K562 (cell line): Measurements from ENCODE around the gene PDGFD. TPM values are rescaled to one million over a fixed set of nuclear protein-coding genes. Genes with fewer than 3 reads are reported as not detected.

Experiments used
- ATAC-seq: fragments of 200-7000 bp; cut with Tn5 transposase; 3 replicates; pipeline ENCODE4 v1.9.1; 2020; ENCODE audit warnings: moderate library complexity
- BruUV-seq: library from RNA; stranded (reverse); fragments of 400-500 nt; replicated peaks from 2 replicates; lab custom pipeline; 2021; lab: Mats Ljungman, UMichigan
- CTCF ChIA-PET: fragments of 300-600 bp; formaldehyde crosslinking; extraction: SDS; loops from one replicate; lab custom pipeline; 2021; ENCODE audit warnings: low intra/inter-chr PET ratio; lab: Yijun Ruan, JAX
- POLR2A ChIA-PET: fragments of 300-600, 350-650 bp; sonication (Branson Sonifier 250); formaldehyde crosslinking; extraction: SDS; loops from one replicate; lab custom pipeline; 2021; ENCODE audit warnings: antibody characterized with exemption, inconsistent platforms; lab: Yijun Ruan, JAX
- DNase-seq, 4 experiments: peaks; one replicate each; pipeline versions ENCODE4 v3.0.0 to v3.0.0-alpha.2; 2011 to 2018; ENCODE audit warnings: low spot score in 3 of 4, mixed read lengths in 3 of 4; ENCODE audit errors: extremely low read depth in 1 of 4
- FAIRE-seq: peaks from 2 replicates; lab custom pipeline; 2011; peaks lifted over from hg19 to GRCh38; lab: Jason Lieb, UNC
- H2AFZ ChIP-seq: 2 replicates; pipeline ENCODE4 v1.6.0; 2011; ENCODE audit warnings: low read depth, low read length, control low read depth, inconsistent platforms
- H3K27ac ChIP-seq: fragments of 200-600 bp; 3 replicates; pipeline ENCODE4 v1.8.0; 2011; ENCODE audit warnings: low read depth, mild to moderate bottlenecking, control low read depth, inconsistent platforms, low read length, moderate library complexity, mixed read lengths; ENCODE audit errors: extremely low read depth
- H3K27me3 ChIP-seq, 2 experiments: fragments of 300-600 bp in 1 of 2; 2 replicates in 1 of 2; 3 replicates in 1 of 2; pipeline versions ENCODE4 v1.6.0 to v1.8.0; 2011; ENCODE audit warnings: inconsistent platforms in 2 of 2, low read length in 2 of 2, mild to moderate bottlenecking in 1 of 2, mixed read lengths in 1 of 2, moderate library complexity in 1 of 2; ENCODE audit not compliant: control insufficient read depth in 2 of 2, insufficient read depth in 2 of 2
- H3K36me3 ChIP-seq: fragments of 300-600 bp; 3 replicates; pipeline ENCODE4 v1.8.0; 2011; ENCODE audit warnings: mild to moderate bottlenecking, low read length, inconsistent platforms; ENCODE audit not compliant: control insufficient read depth, insufficient read depth
- H3K4me1 ChIP-seq, 2 experiments: fragments of 200-600 bp in 1 of 2; replicated peaks in 1 of 2; 2 replicates in 1 of 2; 3 replicates in 1 of 2; pipeline versions ENCODE4 v1.5.1 to v1.8.0; 2011; ENCODE audit warnings: inconsistent platforms in 2 of 2, low read length in 2 of 2, mild to moderate bottlenecking in 1 of 2, mixed read lengths in 1 of 2, moderate library complexity in 1 of 2; ENCODE audit not compliant: control insufficient read depth in 2 of 2, insufficient read depth in 2 of 2
- H3K4me2 ChIP-seq: 2 replicates; pipeline ENCODE4 v1.6.1; 2011; ENCODE audit warnings: low read length, control low read depth, inconsistent platforms, mixed read lengths; ENCODE audit not compliant: insufficient read depth
- H3K4me3 ChIP-seq: fragments of 200-600 bp; sonication (generic), shearing (Covaris generic); 2 replicates; pipeline ENCODE4 v1.5.1; 2016; ENCODE audit warnings: control low read depth, inconsistent platforms
- H3K79me2 ChIP-seq: fragments of 200-600 bp; 3 replicates; pipeline ENCODE4 v1.8.0; 2011; ENCODE audit warnings: low read length, inconsistent platforms; ENCODE audit not compliant: control insufficient read depth, insufficient read depth
- H3K9ac ChIP-seq, 2 experiments: 2 replicates each; pipeline versions ENCODE4 v1.6.0 to v1.6.1; 2011; ENCODE audit warnings: low read depth in 2 of 2, low read length in 2 of 2, control low read depth in 1 of 2, inconsistent platforms in 1 of 2, mild to moderate bottlenecking in 1 of 2, mixed read lengths in 1 of 2; ENCODE audit not compliant: insufficient read depth in 1 of 2
- H3K9me1 ChIP-seq: one replicate; pipeline ENCODE4 v1.6.0; 2011; ENCODE audit warnings: inconsistent platforms, mild to moderate bottlenecking, low read length, moderate library complexity; ENCODE audit not compliant: control insufficient read depth, insufficient read depth
- H3K9me3 ChIP-seq: replicated peaks from 2 replicates; pipeline ENCODE4 v1.5.1; 2011; ENCODE audit warnings: low read depth, low read length, inconsistent platforms; ENCODE audit not compliant: control insufficient read depth, insufficient read depth
- H4K20me1 ChIP-seq: replicated peaks from 2 replicates; pipeline ENCODE4 v1.6.1; 2011; ENCODE audit warnings: low read length, inconsistent platforms, mixed read lengths; ENCODE audit not compliant: control insufficient read depth, insufficient read depth
- ATF1 ChIP-seq, 2 experiments: fragments of 450-650 bp in 1 of 2; IDR thresholded peaks; 2 replicates each; pipeline ENCODE4 v1.6.1; 2016; ENCODE audit warnings: missing compliant biosample characterization in 1 of 2, missing genetic modification characterization in 1 of 2
- CBFA2T2 ChIP-seq: fragments of 450-650 bp; conservative IDR thresholded peaks from 2 replicates; pipeline ENCODE4 v1.6.1; 2017; ENCODE audit warnings: mild to moderate bottlenecking
- CBX3 ChIP-seq, 2 experiments: IDR thresholded peaks; 1 replicate in 1 of 2; 2 replicates in 1 of 2; pipeline ENCODE4 v1.6.1; 2012; ENCODE audit warnings: inconsistent platforms in 2 of 2, low read length in 2 of 2, borderline replicate concordance in 1 of 2, control low read depth in 1 of 2
- FOXM1 ChIP-seq, 2 experiments: fragments of 450-650 bp in 1 of 2; sonication (generic) in 1 of 2; formaldehyde crosslinking in 1 of 2; IDR thresholded peaks; 2 replicates each; pipeline versions ENCODE4 v1.6.1 to v1.9.0; 2017 to 2022; ENCODE audit warnings: low read depth in 2 of 2, mild to moderate bottlenecking in 2 of 2, missing genetic modification reagents in 1 of 2, moderate library complexity in 1 of 2
- MEIS2 ChIP-seq: fragments of 450-650 bp; IDR thresholded peaks from 2 replicates; pipeline ENCODE4 v1.6.1; 2014; ENCODE audit warnings: mild to moderate bottlenecking; ENCODE audit not compliant: partially characterized antibody
- NCOA6 ChIP-seq: fragments of 450-650 bp; IDR thresholded peaks from 2 replicates; pipeline ENCODE4 v1.6.1; 2017; ENCODE audit warnings: mild to moderate bottlenecking
- POLR2B ChIP-seq: fragments of 450-650 bp; IDR thresholded peaks from 2 replicates; pipeline ENCODE4 v1.6.1; 2018; ENCODE audit warnings: low read depth; ENCODE audit not compliant: partially characterized antibody
- SMAD4 ChIP-seq: fragments of 250-450 bp; sonication (Bioruptor Pico); conservative IDR thresholded peaks from 2 replicates; pipeline ENCODE4 v1.8.0; 2021; ENCODE audit warnings: inconsistent platforms, mild to moderate bottlenecking, moderate library complexity
- SMARCE1 ChIP-seq: fragments of 450-650 bp; IDR thresholded peaks from 2 replicates; pipeline ENCODE4 v1.7.1; 2016; ENCODE audit warnings: mild to moderate bottlenecking
- SPI1 ChIP-seq: IDR thresholded peaks from 2 replicates; pipeline ENCODE4 v1.6.1; 2011; ENCODE audit warnings: low read depth, low read length, control low read depth, borderline replicate concordance
- TEAD4 ChIP-seq, 2 experiments: sonication (generic) in 1 of 2; formaldehyde crosslinking in 1 of 2; IDR thresholded peaks; 2 replicates each; pipeline versions ENCODE4 v1.6.1 to v1.8.0; 2012 to 2022; ENCODE audit warnings: borderline replicate concordance in 1 of 2, inconsistent platforms in 1 of 2, low read length in 1 of 2, mild to moderate bottlenecking in 1 of 2, missing genetic modification reagents in 1 of 2
- ZNF408 ChIP-seq: fragments of 250-450 bp; sonication (Bioruptor Pico); IDR thresholded peaks from 2 replicates; pipeline ENCODE4 v1.4.0; 2020; ENCODE audit warnings: low read depth, mild to moderate bottlenecking, moderate library complexity
- ZNF436 ChIP-seq: fragments of 250-450, 450-650 bp; sonication (Bioruptor Pico); formaldehyde crosslinking; IDR thresholded peaks from 2 replicates; pipeline ENCODE4 v1.7.0; 2020; ENCODE audit warnings: mild to moderate bottlenecking
- WGBS: fragments of 100-300 bp; shearing (Covaris generic); methylation state at CpG from one replicate; pipeline ENCODE4 v1.1.6; 2016; ENCODE audit warnings: low coverage, mixed read lengths; ENCODE audit not compliant: insufficient coverage; ENCODE audit errors: missing lambda C conversion rate; 5-methylcytosine and 5-hydroxymethylcytosine counted together
- in situ Hi-C: fragments of 300-500 bp; cut with MboI; formaldehyde crosslinking; loops from 4 replicates; pipeline ENCODE4 v1.15.0; 2018; ENCODE audit warnings: inconsistent platforms, mixed read lengths
- intact Hi-C: fragments of 100-400 bp; cut with micrococcal nuclease; formaldehyde crosslinking; loops from 2 replicates; pipeline ENCODE4 v1.14.2; 2022
- polyA plus RNA-seq, 8 experiments: library from polyadenylated mRNA; depleted of rRNA in 4 of 8; stranded (reverse) in 5 of 8; unstranded in 3 of 8; fragments of >200 nt; fragmentation: Nextera tagmentation in 2 of 8; fragmentation: Illumina TruSeq in 1 of 8; extraction: Ambion mirVana in 2 of 8; extraction: Trizol in 1 of 8; gene quantifications; 2 replicates each; pipeline versions ENCODE4 v1.2.1 to v1.2.3, GENCODE V29; 2011 to 2014; ENCODE audit warnings: inconsistent platforms in 1 of 8, missing spikeins in 1 of 8
- total RNA-seq, 7 experiments: library from RNA; depleted of rRNA in 6 of 7; stranded (reverse); fragments of >200 nt in 6 of 7; fragmentation: Illumina TruSeq in 2 of 7; extraction: Trizol in 2 of 7; gene quantifications; 2 replicates each; pipeline versions ENCODE4 v1.2.1 to v1.2.3, GENCODE V29; 2011 to 2021; ENCODE audit warnings: low replicate concordance in 1 of 7
- TF ChIP-seq, protein P1 (sequence below): IDR thresholded peaks from 2 replicates; pipeline ENCODE4 v1.6.1; 2011; ENCODE audit not compliant: insufficient read length; ENCODE audit errors: extremely low read depth
- TF ChIP-seq, protein P2 (sequence below): fragments of 450-650 bp; formaldehyde crosslinking; conservative IDR thresholded peaks from 2 replicates; pipeline ENCODE4 v1.4.0; 2022; ENCODE audit warnings: mild to moderate bottlenecking, missing genetic modification characterization
- TF ChIP-seq, protein P3 (sequence below): fragments of 250-450 bp; sonication (Bioruptor Pico); IDR thresholded peaks from 2 replicates; pipeline ENCODE4 v1.8.0; 2022; ENCODE audit warnings: moderate library complexity, mild to moderate bottlenecking, inconsistent platforms
- TF ChIP-seq, protein P4 (sequence below): sonication (generic); formaldehyde crosslinking; IDR thresholded peaks from 2 replicates; pipeline ENCODE4 v1.8.1; 2022; ENCODE audit warnings: missing genetic modification reagents

Gene PDGFD
- total and polyA plus RNA-seq, 9 of the 15 experiments (the other 6 are each of a cell fraction or from before 2014, with no cell fraction given), result 0.11 TPM; not detected in 8

DNA sequence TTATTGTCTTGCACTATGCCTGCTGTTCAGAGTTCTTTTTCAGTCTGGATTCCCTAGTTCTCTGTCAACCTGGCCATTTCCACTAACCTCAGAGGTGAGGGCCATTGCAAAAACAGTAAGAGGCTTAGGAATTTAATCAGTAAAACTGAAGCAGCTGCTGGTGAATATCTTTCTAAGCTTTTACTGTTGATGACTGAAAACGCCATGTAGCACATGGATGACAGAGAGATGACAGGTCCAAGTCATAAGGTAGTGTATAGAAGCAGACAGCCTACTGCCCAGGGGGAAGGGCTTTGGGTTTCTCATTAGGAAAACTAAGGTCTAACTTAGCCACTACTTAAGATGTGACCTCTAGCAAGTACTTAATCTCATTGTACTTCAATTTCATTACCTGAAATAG, 280.1 kb downstream of the PDGFD start:
- 0% methylated on average over 1 of the region's 1 CpG for WGBS
- DNase-seq (no peak), FAIRE-seq (no peak), ATAC-seq (no peak)
- Histone ChIP-seq H3K36me3 (no peaks in the 10 kb centered on the region), H3K4me2 (no peak overlapping the region), H3K27ac (no peak overlapping the region), H3K4me3 (no peak overlapping the region), H3K9me3 (no peaks in the 10 kb centered on the region), H3K27me3 (no peaks in the 10 kb centered on the region), H3K9me1 (no peaks in the 10 kb centered on the region), H3K79me2 (no peaks in the 10 kb centered on the region), H3K9ac (no peak overlapping the region), H2AFZ (no peak overlapping the region), H3K4me1 (no peaks in the 10 kb centered on the region), H4K20me1 (no peaks in the 10 kb centered on the region)
- intact Hi-C loops (no loop called here), in situ Hi-C loops (no loop called here)
- no TSS peak for BruUV-seq
- CTCF ChIA-PET, result no interaction called here
- POLR2A ChIA-PET, result no interaction called here
- TF ChIP-seq, protein P1, sequence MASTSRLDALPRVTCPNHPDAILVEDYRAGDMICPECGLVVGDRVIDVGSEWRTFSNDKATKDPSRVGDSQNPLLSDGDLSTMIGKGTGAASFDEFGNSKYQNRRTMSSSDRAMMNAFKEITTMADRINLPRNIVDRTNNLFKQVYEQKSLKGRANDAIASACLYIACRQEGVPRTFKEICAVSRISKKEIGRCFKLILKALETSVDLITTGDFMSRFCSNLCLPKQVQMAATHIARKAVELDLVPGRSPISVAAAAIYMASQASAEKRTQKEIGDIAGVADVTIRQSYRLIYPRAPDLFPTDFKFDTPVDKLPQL, result no peak
- TF ChIP-seq FOXM1 (IDR thresholded peaks at IDR 0.05; ENCODE audit: low read depth), result no peak
- TF ChIP-seq FOXM1 (CRISPR knock-in tag; IDR thresholded peaks at IDR 0.05; ENCODE audit: low read depth), result no peak
- no peak for TF ChIP-seq TEAD4 (IDR thresholded peaks at IDR 0.05; ENCODE audit: low read length)
- no peak for TF ChIP-seq TEAD4 (CRISPR knock-in tag; IDR thresholded peaks at IDR 0.05; ENCODE audit: borderline replicate concordance)
- no peak for TF ChIP-seq ZNF436 (CRISPR knock-in tag)
- TF ChIP-seq, protein P2, sequence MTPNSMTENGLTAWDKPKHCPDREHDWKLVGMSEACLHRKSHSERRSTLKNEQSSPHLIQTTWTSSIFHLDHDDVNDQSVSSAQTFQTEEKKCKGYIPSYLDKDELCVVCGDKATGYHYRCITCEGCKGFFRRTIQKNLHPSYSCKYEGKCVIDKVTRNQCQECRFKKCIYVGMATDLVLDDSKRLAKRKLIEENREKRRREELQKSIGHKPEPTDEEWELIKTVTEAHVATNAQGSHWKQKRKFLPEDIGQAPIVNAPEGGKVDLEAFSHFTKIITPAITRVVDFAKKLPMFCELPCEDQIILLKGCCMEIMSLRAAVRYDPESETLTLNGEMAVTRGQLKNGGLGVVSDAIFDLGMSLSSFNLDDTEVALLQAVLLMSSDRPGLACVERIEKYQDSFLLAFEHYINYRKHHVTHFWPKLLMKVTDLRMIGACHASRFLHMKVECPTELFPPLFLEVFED (CRISPR knock-in tag), result no peak
- no peak for TF ChIP-seq ATF1 (CRISPR knock-in tag; IDR thresholded peaks at IDR 0.05)
- no peak for TF ChIP-seq ATF1 (tag; IDR thresholded peaks at IDR 0.05)
- no peak for TF ChIP-seq NCOA6
- TF ChIP-seq, protein P3, sequence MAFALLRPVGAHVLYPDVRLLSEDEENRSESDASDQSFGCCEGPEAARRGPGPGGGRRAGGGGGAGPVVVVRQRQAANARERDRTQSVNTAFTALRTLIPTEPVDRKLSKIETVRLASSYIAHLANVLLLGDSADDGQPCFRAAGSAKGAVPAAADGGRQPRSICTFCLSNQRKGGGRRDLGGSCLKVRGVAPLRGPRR (CRISPR knock-in tag), result no peak
- TF ChIP-seq CBFA2T2, result no peak
- TF ChIP-seq, protein P4, sequence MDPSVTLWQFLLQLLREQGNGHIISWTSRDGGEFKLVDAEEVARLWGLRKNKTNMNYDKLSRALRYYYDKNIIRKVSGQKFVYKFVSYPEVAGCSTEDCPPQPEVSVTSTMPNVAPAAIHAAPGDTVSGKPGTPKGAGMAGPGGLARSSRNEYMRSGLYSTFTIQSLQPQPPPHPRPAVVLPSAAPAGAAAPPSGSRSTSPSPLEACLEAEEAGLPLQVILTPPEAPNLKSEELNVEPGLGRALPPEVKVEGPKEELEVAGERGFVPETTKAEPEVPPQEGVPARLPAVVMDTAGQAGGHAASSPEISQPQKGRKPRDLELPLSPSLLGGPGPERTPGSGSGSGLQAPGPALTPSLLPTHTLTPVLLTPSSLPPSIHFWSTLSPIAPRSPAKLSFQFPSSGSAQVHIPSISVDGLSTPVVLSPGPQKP, result no peak
- TF ChIP-seq MEIS2, result no peak
- TF ChIP-seq CBX3 (IDR thresholded peaks at IDR 0.05; ENCODE audit: borderline replicate concordance in 1 of 2, low read length in 2 of 2), result no peak
- no peak for TF ChIP-seq SMAD4 (CRISPR knock-in tag)
- TF ChIP-seq ZNF408 (CRISPR knock-in tag), result no peak
- TF ChIP-seq SPI1, result no peak
- TF ChIP-seq POLR2B, result no peak
- TF ChIP-seq SMARCE1, result no peak
